OCI-LY3 (cell line): ENCODE results near the gene UPP1.

Source experiments
- CTCF ChIP-seq: fragments of 200-600, 300-600 bp; sonication (generic); IDR thresholded peaks from 2 replicates; pipeline ENCODE4 v1.5.1; 2014; ENCODE audit warnings: antibody characterized with exemption, low read length, low read depth
- EZH2phosphoT487 ChIP-seq: fragments of 200-600 bp; shearing (Covaris generic); IDR thresholded peaks from 2 replicates; pipeline ENCODE4 v1.6.1; 2018; ENCODE audit warnings: antibody characterized with exemption, mixed run types, low read depth

GRCh38 chr7:48106906-48107659, 18.0 kb downstream of the UPP1 start:
- TF ChIP-seq CTCF (no peak), EZH2phosphoT487 (no peak)
